ENCODE measurements around the gene CAPN9. TPM values are rescaled to one million over a fixed set of nuclear protein-coding genes. Genes with fewer than 3 reads are reported as not detected.

The CAPN9 gene
- total and polyA plus RNA-seq, 8 donors = 0.08 to 0.73 (median 0.28) TPM; not detected in 5

GRCh38 chr1:230807561-230808280 lies 60.5 kb downstream of the CAPN9 start:
- 76 to 85% methylated on average over 3 of the region's 3 CpGs for WGBS, 2 donors
- Histone ChIP-seq H3K36me3 (no peaks in the 10 kb centered on the region), H3K27me3 (no peaks in the 10 kb centered on the region), H3K4me3 (no peak overlapping the region), H3K9me3 (no peaks in the 10 kb centered on the region), H3K4me1 (peaks cover 0 to 6% (median 0%) of the 10 kb centered on the region in 3 donors), H3K27ac (peak overlapping the region; percentile 29 to 65 (median 56))
- no peak for TF ChIP-seq CTCF (IDR thresholded peaks at IDR 0.05)
- DNase-seq (no peak), FAIRE-seq (no peak), ATAC-seq (no peak)
- intact Hi-C loops (cut with DNase I) = no loop called here

GRCh38 chr1:230808281-230808872 lies 61.2 kb downstream of the CAPN9 start:
- Histone ChIP-seq H3K27ac (peak overlapping the region in 1 of 4 donors; percentile 29), H3K27me3 (no peaks in the 10 kb centered on the region), H3K4me1 (peaks cover 0 to 6% (median 0%) of the 10 kb centered on the region in 3 donors), H3K36me3 (no peaks in the 10 kb centered on the region), H3K4me3 (no peak overlapping the region), H3K9me3 (no peaks in the 10 kb centered on the region)
- no peak for FAIRE-seq
- no peak for DNase-seq
- ATAC-seq = no peak
- WGBS, 2 donors = 54 to 58% methylated on average over 4 of the region's 4 CpGs
- no peak for TF ChIP-seq CTCF (IDR thresholded peaks at IDR 0.05)
- intact Hi-C loops (cut with DNase I) = no loop called here

- ATAC-seq = no peak
- no peak for FAIRE-seq
- DNase-seq = no peak
- intact Hi-C loops (cut with DNase I) = no loop called here
- no peak overlapping the region for H3K27ac ChIP-seq
- no peak for TF ChIP-seq CTCF (IDR thresholded peaks at IDR 0.05)
- no peaks in the 10 kb centered on the region for H3K9me3 ChIP-seq
- 78 to 80% methylated on average over 8 of the region's 8 CpGs for WGBS, 2 donors
- H3K4me1 ChIP-seq = peaks cover 0 to 6% (median 0%) of the 10 kb centered on the region in 3 donors
- H3K36me3 ChIP-seq = no peaks in the 10 kb centered on the region
- no peaks in the 10 kb centered on the region for H3K27me3 ChIP-seq
- H3K4me3 ChIP-seq = no peak overlapping the region
These were observed 62.2 kb downstream of the CAPN9 start for GRCh38 chr1:230809256-230809990.

GRCh38 chr1:230812568-230812967 lies 65.4 kb downstream of the CAPN9 start:
- H3K4me1 ChIP-seq = peaks cover 0 to 1% (median 0%) of the 10 kb centered on the region in 3 donors
- no peak overlapping the region for H3K4me3 ChIP-seq
- no peak for ATAC-seq
- H3K27me3 ChIP-seq = no peaks in the 10 kb centered on the region
- H3K36me3 ChIP-seq = no peaks in the 10 kb centered on the region
- no peak for DNase-seq
- H3K9me3 ChIP-seq = no peaks in the 10 kb centered on the region
- WGBS, 2 donors = 85% methylated on average over 2 of the region's 2 CpGs
- FAIRE-seq = no peak
- intact Hi-C loops (cut with DNase I) = no loop called here
- no peak for TF ChIP-seq CTCF (IDR thresholded peaks at IDR 0.05)
- no peak overlapping the region for H3K27ac ChIP-seq
